Cardiac fibroblast (primary cell): ENCODE data around the gene INO80C.

Experiments
- DNase-seq, 2 donors: peaks; one replicate each; pipeline versions ENCODE4 v3.0.0 to v3.0.0-alpha.2; 2010; ENCODE audit warnings: low read depth in 2 of 2
- H3K4me3 ChIP-seq, 2 donors: replicated peaks in 1 of 2; 1 replicate in 1 of 2; 2 replicates in 1 of 2; pipeline ENCODE4 v1.5.1; 2011; ENCODE audit warnings: low read depth in 2 of 2, low read length in 2 of 2, mild to moderate bottlenecking in 2 of 2, moderate library complexity in 1 of 2
- TF ChIP-seq, protein P1 (sequence below): IDR thresholded peaks from one replicate; pipeline ENCODE4 v1.5.1; 2011; ENCODE audit warnings: low read depth, mild to moderate bottlenecking, low read length, inconsistent platforms

Gene INO80C

GRCh38 chr18:35508030-35508429 is 10.3 kb upstream of the INO80C start:
- TF ChIP-seq, protein P1, sequence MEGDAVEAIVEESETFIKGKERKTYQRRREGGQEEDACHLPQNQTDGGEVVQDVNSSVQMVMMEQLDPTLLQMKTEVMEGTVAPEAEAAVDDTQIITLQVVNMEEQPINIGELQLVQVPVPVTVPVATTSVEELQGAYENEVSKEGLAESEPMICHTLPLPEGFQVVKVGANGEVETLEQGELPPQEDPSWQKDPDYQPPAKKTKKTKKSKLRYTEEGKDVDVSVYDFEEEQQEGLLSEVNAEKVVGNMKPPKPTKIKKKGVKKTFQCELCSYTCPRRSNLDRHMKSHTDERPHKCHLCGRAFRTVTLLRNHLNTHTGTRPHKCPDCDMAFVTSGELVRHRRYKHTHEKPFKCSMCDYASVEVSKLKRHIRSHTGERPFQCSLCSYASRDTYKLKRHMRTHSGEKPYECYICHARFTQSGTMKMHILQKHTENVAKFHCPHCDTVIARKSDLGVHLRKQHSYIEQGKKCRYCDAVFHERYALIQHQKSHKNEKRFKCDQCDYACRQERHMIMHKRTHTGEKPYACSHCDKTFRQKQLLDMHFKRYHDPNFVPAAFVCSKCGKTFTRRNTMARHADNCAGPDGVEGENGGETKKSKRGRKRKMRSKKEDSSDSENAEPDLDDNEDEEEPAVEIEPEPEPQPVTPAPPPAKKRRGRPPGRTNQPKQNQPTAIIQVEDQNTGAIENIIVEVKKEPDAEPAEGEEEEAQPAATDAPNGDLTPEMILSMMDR, result no peak
- H3K4me3 ChIP-seq, result no peak overlapping the region
- DNase-seq, result no peak

- no peak for DNase-seq
- TF ChIP-seq, protein P1, result no peak
- H3K4me3 ChIP-seq, result no peak overlapping the region
These were observed 9.9 kb upstream of the INO80C start for GRCh38 chr18:35507623-35508022.

DNA sequence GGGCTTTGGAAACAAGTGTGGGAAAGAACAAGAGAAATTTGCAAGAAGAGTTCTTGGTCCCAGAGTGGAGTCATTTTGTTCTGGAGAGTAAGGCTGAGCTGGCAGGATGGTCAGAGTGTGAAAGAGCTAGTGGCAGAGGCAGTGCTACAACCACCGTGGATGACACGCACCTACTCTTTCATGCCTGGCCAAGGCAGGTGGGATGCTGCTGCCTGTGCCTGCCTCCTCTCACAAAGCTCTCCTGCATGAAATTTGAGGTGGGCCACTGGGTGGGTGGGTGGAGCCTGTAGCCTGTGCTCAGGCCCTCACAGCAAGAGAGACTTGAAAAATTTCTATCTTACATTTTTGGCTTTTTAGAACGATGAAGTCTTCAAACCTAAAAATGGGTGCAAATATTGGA is 9.4 kb upstream of the INO80C start:
- TF ChIP-seq, protein P1, result no peak
- no peak for DNase-seq
- no peak overlapping the region for H3K4me3 ChIP-seq

- TF ChIP-seq, protein P1, result no peak
- no peak overlapping the region for H3K4me3 ChIP-seq
- no peak for DNase-seq
These were observed 8.4 kb upstream of the INO80C start for GRCh38 chr18:35506024-35506712.

GRCh38 chr18:35504996-35505395 is 7.2 kb upstream of the INO80C start:
- TF ChIP-seq, protein P1, result no peak
- DNase-seq, result no peak
- no peak overlapping the region for H3K4me3 ChIP-seq

GRCh38 chr18:35502052-35502451 is 4.3 kb upstream of the INO80C start:
- TF ChIP-seq, protein P1, result no peak
- no peak overlapping the region for H3K4me3 ChIP-seq
- DNase-seq, result no peak

- H3K4me3 ChIP-seq, result no peak overlapping the region
- DNase-seq, result no peak
- TF ChIP-seq, protein P1, result no peak
These were observed 3.6 kb upstream of the INO80C start for GRCh38 chr18:35501369-35501768.
